GM21529 (cell line): Measurements from ENCODE around the gene OR2S2.

Experiments used
- ATAC-seq: cut with Tn5 transposase; IDR thresholded peaks from one replicate; pipeline ENCODE4 v1.9.1; 2021; ENCODE audit not compliant: unreplicated experiment

OR2S2 gene

DNA sequence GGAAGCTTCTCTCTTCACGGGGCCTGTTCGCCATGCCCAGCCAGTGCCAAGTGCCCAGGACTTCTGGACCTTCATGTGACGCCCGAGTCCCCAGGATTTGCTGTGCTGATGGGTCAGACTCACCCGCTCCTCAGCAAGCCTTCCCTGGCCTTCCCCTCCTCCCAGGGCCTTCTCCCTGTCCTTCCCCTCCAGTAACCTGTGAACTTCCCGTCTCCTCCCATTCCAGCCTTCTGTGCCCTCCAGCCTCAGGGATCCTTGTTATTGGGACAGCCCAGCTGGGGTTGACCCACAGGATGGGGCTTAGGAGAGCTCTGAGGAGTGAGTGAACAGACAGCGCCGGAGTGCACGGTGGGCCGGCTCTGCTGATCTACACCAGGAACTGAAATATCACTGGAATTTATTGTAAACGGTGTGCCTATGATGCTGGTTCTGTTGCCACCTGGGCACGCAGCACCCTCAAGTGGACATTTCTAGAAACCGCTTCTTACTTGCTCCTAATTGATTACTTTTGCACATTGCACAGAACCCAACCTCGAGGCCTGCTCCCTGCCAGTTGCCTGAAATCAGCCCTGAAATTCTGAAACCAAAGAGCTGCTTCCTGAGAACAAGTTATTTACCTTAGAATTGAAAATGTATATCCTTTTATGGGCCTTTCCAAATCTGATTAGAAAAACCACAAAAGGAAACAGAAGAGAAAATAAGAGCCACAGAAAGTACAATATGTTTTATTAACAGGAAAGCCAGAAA is 47.2 kb downstream of the OR2S2 start:
- no peak for ATAC-seq

DNA sequence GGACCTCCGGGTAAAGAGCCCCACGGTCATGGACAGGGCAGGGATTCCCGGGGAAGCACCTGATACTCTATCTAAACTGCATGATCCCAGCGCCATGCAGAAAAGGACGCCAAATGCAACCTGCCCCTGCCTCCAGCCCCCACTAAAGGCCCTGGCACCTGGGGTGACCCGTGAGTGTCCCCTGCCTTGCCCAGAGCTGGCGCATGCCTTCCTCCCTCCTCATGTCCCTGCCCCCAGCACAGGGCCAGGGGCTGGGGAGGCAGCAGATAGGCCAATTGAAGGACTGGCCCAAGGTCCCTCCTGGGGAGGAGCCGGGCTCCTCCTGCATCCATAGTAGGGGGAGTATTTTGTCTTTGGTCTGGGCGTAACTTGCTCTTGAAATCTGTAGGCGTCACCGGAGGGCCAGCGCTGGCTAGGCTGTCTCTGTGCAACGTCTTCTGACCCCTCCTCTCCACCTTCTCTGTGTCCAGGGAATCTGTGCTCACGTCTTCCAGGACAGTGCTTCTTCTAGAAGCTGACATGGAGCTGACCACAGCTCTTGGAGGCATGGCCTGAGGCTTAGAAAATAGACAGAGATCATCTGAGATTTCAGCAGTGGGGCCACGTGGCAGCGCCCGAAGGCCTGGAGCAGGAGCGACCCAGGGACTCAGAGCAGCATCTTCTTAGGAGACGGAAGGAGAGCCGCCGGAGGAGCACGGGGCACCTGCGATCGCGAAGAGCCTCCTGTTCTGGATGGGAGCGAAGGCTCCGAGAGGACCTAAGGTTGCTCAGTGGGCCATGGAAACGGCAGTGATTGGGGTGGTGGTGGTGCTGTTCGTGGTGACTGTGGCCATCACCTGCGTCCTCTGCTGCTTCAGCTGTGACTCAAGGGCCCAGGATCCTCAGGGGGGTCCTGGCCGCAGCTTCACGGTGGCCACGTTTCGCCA is 48.0 kb downstream of the OR2S2 start:
- no peak for ATAC-seq

DNA sequence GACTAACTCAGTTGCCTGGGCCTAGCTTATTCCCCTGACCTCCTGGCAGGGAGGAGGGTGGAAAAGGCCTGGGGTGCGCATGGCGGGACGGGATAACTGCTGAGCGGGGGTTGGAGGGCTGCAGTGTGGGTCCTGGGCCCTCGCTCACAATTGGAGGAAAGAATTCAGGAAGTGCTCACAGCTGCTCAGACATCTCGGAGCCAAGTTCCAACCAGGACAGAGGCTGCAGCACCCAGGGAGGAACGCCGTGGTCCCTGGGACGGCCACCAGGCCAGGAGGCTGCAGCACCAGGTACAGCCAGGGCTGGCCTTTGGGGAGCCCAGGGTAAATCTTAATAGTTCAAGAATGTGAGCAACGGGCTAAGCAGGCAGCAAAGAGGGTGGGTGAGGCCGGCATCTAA is 48.7 kb downstream of the OR2S2 start, which contains the start of gene SPAAR:
Gene SPAAR (plus strand): TSS at position 217 of the 400 bp plus-strand sequence. CDS start 974 bp downstream, outside the sequence.
- no peak for ATAC-seq

DNA sequence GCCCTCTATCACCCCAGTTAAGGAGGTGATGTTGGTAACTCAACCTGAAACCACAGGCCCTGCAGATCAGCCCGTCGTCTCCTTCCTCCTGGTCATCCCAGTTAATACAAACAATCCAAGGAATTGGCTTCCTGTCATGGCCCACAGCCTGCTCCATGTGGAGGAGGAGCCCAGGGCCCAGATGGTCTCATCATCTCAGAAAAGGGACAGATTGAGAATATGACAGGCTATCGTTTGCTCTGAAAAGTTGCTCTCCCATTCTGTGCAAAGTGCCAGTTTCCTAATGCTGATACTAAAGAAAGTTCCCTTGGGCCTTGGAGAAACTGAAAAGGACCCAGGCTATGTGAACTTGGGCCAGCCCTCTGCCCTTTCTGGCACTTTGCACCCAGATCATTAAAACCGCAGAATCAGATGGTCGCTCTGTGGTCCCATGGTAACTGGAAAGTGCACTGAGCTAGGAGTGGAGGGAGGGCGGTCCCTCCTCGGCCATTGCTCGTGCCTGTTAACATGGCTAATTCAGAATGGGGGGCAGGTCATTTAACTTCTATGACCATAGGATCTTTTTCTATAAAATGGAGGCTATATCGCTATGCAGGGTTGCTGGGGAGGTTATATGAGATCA is 49.3 kb downstream of the OR2S2 start:
- no peak for ATAC-seq

DNA sequence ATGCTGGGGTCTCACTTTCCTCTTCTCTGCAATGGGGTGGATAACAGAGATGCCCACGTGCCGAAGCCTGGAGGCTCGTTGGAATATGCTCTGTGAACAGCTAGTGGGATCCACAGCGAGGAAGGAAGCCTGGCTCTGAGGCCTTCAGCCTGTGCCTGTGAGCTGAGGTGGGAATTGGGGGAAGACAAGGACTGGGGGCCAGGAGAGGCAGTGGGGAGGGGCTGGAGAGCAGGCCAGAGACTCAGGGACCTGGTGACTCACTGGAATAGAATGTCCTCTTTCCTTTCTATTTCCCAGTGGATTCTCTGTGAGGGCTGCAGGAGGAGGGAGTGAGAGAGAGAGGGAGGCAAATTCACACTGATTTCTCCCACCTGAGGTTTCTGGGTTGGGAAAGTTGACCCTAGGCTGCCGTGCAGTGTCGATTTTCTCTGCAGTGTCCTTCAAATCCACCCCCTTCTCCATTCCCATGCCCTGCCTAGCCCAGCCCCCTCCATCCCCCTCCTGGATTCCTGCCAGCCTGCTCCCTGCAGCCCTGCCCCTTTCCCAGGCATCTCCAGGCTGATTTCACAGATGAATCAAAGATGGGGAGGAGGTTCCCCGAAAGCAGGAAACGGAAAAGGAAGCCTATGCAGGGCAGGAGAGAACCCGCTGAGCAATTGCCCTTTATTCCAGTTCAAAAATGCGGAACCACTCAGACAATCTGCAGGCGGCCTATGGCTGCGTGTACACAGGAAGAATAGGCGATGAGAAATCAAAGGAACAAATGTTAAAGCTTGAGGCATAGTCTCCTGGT is 50.0 kb downstream of the OR2S2 start:
- no peak for ATAC-seq
